Lung (tissue), 12 donors: Measurements from ENCODE around the gene BCAP31. TPM values are rescaled to one million over a fixed set of nuclear protein-coding genes. Genes with fewer than 3 reads are reported as not detected.

Source experiments
- ATAC-seq: fragments of 200-7000 bp; cut with Tn5 transposase; one replicate; pipeline ENCODE4 v1.9.1; 2020; ENCODE audit warnings: moderate number of reproducible peaks; ENCODE audit not compliant: insufficient read depth, low FRiP score
- DNase-seq, 3 donors: peaks; one replicate each; pipeline ENCODE4 v3.0.0-alpha.2; 2013 to 2017
- H3K27ac ChIP-seq, 2 donors: one replicate each; pipeline ENCODE4 v1.5.1; 2013; ENCODE audit warnings: mild to moderate bottlenecking in 2 of 2, moderate library complexity in 2 of 2, control low read depth in 1 of 2, inconsistent platforms in 1 of 2, low read depth in 1 of 2, low read length in 1 of 2
- H3K27me3 ChIP-seq, 3 donors: one replicate each; pipeline ENCODE4 v1.5.1; 2013; ENCODE audit warnings: low read length in 2 of 3; ENCODE audit not compliant: control insufficient read depth in 3 of 3, insufficient read depth in 3 of 3
- H3K36me3 ChIP-seq, 4 donors: one replicate each; pipeline ENCODE4 v1.5.1; 2013; ENCODE audit warnings: low read length in 4 of 4, mild to moderate bottlenecking in 1 of 4, moderate library complexity in 1 of 4; ENCODE audit not compliant: control insufficient read depth in 4 of 4, insufficient read depth in 4 of 4
- H3K4me1 ChIP-seq, 5 donors: one replicate each; pipeline ENCODE4 v1.5.1; 2013; ENCODE audit warnings: low read length in 5 of 5, mild to moderate bottlenecking in 2 of 5, moderate library complexity in 1 of 5; ENCODE audit not compliant: control insufficient read depth in 5 of 5, insufficient read depth in 5 of 5
- H3K4me3 ChIP-seq: one replicate; pipeline ENCODE4 v1.5.1; 2013; ENCODE audit warnings: mild to moderate bottlenecking, control low read depth, moderate library complexity
- H3K9ac ChIP-seq, 2 donors: one replicate each; pipeline ENCODE4 v1.5.1; 2013; ENCODE audit warnings: low read length in 2 of 2, control low read depth in 1 of 2; ENCODE audit not compliant: insufficient read depth in 1 of 2
- H3K9me3 ChIP-seq, 4 donors: one replicate each; pipeline ENCODE4 v1.5.1; 2013; ENCODE audit warnings: low read length in 3 of 4, mild to moderate bottlenecking in 1 of 4, moderate library complexity in 1 of 4; ENCODE audit not compliant: control insufficient read depth in 4 of 4, insufficient read depth in 3 of 4
- CTCF ChIP-seq: IDR thresholded peaks from 2 replicates; pipeline ENCODE4 v1.5.1; 2012; ENCODE audit warnings: mild to moderate bottlenecking; ENCODE audit errors: control extremely low read depth, extremely low read depth
- WGBS, 2 donors: extraction: QIAGEN DNeasy Blood & Tissue Kit; methylation state at CpG; one replicate each; pipeline ENCODE4 v1.1.7; 2013; 5-methylcytosine and 5-hydroxymethylcytosine counted together
- polyA plus RNA-seq, 2 donors: library from polyadenylated mRNA; stranded (reverse); fragments of 200-250 nt; gene quantifications; one replicate each; pipeline ENCODE4 v1.2.1, GENCODE V29; 2013
- total RNA-seq, 2 donors: library from RNA; depleted of rRNA in 1 of 2; stranded (reverse); fragments of >200 nt in 1 of 2; gene quantifications; one replicate each; pipeline ENCODE4 v1.2.1, GENCODE V29; 2014 to 2021
- donor health status: control.
- donor health status: control.
- donor health status: Bipolar disorder and iron deficiency.
- donor health status: healthy.
- donor health status: DM: yes; HTN: yes; CAD: no.

BCAP31 gene
- total and polyA plus RNA-seq, 4 donors, result 76.8 to 283 (median 206) TPM

GRCh38 chrX:153671589-153672530, 52.3 kb downstream of the BCAP31 start:
- no peak for TF ChIP-seq CTCF
- Histone ChIP-seq H3K27ac (no peak overlapping the region), H3K9me3 (peaks cover 0 to 11% (median 0%) of the 10 kb centered on the region in 4 donors), H3K9ac (no peak overlapping the region), H3K27me3 (peaks cover 8 to 18% (median 16%) of the 10 kb centered on the region in 3 donors), H3K4me3 (no peak overlapping the region), H3K36me3 (no peaks in the 10 kb centered on the region), H3K4me1 (no peaks in the 10 kb centered on the region)
- 88 to 98% methylated on average over 11 to 27 of the region's 27 CpGs for WGBS, 2 donors
- no peak for DNase-seq
- ATAC-seq, result no peak

DNA sequence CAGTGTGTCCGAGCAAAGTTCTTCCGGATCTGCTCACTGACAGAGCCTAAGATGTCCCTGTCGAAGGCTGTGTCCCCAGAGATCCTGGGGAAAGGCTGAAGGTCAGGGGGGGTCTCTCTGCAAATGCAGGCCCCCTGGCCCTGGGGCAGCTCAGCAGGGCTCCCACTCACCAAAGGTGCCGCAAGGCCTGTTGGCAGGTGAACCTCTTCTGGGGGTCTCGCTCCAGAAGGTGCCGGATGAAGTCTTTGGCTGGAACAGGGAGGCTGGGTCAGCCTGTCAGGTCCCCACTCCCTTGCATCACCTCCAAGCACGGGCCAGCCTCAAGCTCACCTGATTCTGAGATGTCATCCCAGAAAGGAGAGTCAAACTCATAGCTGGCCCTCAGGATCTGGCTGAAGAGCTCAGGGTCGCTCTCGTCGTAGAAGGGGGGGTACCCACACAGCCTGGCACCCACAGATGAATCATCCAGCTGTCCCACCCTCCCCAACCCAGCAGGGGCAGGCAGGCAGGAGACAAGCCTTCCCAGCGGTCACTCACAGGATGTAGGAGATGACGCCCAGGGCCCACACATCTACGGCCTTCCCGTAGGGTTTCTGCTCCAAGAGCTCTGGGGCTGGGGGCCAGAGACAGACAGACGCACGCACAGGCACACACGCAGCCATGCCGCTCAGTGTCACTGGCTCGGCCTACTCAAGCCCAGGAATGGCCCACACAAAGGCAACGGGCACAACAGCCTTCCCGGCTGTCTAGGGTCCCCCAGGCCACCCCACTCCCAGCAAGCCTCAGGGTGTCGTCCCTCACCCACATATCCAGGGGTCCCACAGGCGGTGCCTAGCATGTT, 53.2 kb downstream of the BCAP31 start:
- peaks cover 0 to 14% (median 0%) of the 10 kb centered on the region in 4 donors for H3K9me3 ChIP-seq
- peaks cover 9 to 18% (median 16%) of the 10 kb centered on the region in 3 donors for H3K27me3 ChIP-seq
- no peak overlapping the region for H3K9ac ChIP-seq
- no peak overlapping the region for H3K4me3 ChIP-seq
- no peaks in the 10 kb centered on the region for H3K36me3 ChIP-seq
- no peak for ATAC-seq
- no peak for TF ChIP-seq CTCF
- WGBS, 2 donors, result 88 to 93% methylated on average over 21 to 23 of the region's 23 CpGs
- DNase-seq, result no peak
- H3K27ac ChIP-seq, result no peak overlapping the region
- H3K4me1 ChIP-seq, result no peaks in the 10 kb centered on the region

DNA sequence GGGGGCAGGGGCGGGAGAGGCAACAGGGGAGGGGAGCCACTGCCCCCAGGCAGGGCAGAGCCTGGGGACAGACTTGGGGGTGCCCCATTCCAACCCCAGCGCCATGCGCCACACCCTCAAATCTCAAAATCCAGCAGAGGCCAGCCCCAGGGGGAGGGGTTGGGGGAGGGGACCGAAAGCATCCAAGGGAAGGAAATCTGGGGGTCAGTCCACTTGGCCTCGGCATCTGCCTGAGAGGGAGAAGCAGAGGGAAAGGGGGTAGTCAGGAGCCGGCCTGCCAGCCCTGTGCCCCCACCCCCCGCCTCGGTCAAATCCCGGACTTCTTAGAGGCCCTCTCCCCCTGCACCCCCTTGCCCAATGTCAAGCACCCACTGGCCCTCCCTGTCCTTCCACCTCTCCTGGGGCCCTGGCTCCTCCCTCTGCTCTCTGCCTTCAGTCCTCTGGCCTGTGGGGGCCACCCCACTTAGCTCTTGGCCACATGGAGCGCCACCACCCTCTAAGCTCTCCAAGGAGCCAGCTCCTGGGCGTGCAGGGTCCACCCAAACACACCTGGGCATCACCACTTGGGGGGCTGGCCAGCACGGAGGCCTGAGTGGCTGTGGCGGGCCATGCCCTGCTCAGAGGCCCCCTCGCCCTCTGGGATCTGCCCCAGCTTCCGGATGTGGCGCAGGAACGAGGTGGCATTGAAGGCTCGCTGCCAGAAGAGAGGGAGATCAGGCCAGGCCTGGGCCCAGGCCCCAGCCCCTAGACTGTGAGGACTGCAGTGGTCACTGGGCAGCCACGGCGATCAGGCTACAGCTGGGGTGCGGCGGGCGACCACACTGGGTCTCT, 54.1 kb downstream of the BCAP31 start:
- Histone ChIP-seq H3K27me3 (peaks cover 9 to 20% (median 19%) of the 10 kb centered on the region in 3 donors), H3K36me3 (no peaks in the 10 kb centered on the region), H3K9ac (no peak overlapping the region), H3K27ac (no peak overlapping the region), H3K4me1 (no peaks in the 10 kb centered on the region), H3K4me3 (no peak overlapping the region), H3K9me3 (peaks cover 0 to 17% (median 0%) of the 10 kb centered on the region in 4 donors)
- no peak for TF ChIP-seq CTCF
- no peak for DNase-seq
- WGBS, 2 donors, result 78 to 100% methylated on average over 10 to 23 of the region's 23 CpGs
- ATAC-seq, result no peak
